IMR-90 (cell line): ENCODE data around the gene FLCN. TPM values are rescaled to one million over a fixed set of nuclear protein-coding genes. Genes with fewer than 3 reads are reported as not detected.

Source experiments
- ATAC-seq: fragments of 200-7000 bp; cut with Tn5 transposase; 2 replicates; pipeline ENCODE4 v1.9.1; 2020; ENCODE audit warnings: low read depth, mild to moderate bottlenecking, moderate library complexity
- BruUV-seq: library from RNA; stranded (reverse); fragments of 400-500 nt; replicated peaks from 2 replicates; lab custom pipeline; 2021; lab: Mats Ljungman, UMichigan
- CTCF ChIA-PET: fragments of 300-600 bp; formaldehyde crosslinking; extraction: SDS; loops from one replicate; lab custom pipeline; 2021; ENCODE audit warnings: antibody characterized with exemption; lab: Yijun Ruan, JAX
- POLR2A ChIA-PET: fragments of 300-600 bp; sonication (Branson Sonifier 250); formaldehyde crosslinking; loops from one replicate; lab custom pipeline; 2022; ENCODE audit warnings: antibody characterized with exemption; ENCODE audit not compliant: unreplicated experiment; lab: Charles Lee
- DNase-seq: peaks from one replicate; pipeline ENCODE4 v3.0.0; 2013
- H2AFZ ChIP-seq: replicated peaks from 2 replicates; pipeline ENCODE3; 2013; ENCODE audit warnings: low read length, mild to moderate bottlenecking; ENCODE audit not compliant: poor library complexity
- H2AK5ac ChIP-seq: 2 replicates; pipeline ENCODE4 v1.6.1; 2013; ENCODE audit warnings: low read depth, low read length, inconsistent platforms
- H2AK9ac ChIP-seq: replicated peaks from 2 replicates; pipeline ENCODE3; 2013; ENCODE audit warnings: mild to moderate bottlenecking, low read depth, low read length, moderate library complexity; ENCODE audit not compliant: poor library complexity
- H2BK120ac ChIP-seq: 2 replicates; pipeline ENCODE4 v1.6.1; 2013; ENCODE audit warnings: low read depth, low read length, inconsistent platforms
- H2BK15ac ChIP-seq: 3 replicates; pipeline ENCODE4 v1.6.1; 2013; ENCODE audit warnings: low read depth, low read length, inconsistent platforms
- H2BK20ac ChIP-seq: 2 replicates; pipeline ENCODE4 v1.6.1; 2013; ENCODE audit warnings: low read depth, mild to moderate bottlenecking, inconsistent platforms, low read length, moderate library complexity
- H2BK5ac ChIP-seq: 2 replicates; pipeline ENCODE4 v1.6.1; 2013; ENCODE audit warnings: mild to moderate bottlenecking, low read depth, low read length, inconsistent platforms; ENCODE audit not compliant: poor library complexity, severe bottlenecking
- H3K14ac ChIP-seq: replicated peaks from 2 replicates; pipeline ENCODE4 v1.6.1; 2013; ENCODE audit warnings: low read depth, low read length, inconsistent platforms
- H3K18ac ChIP-seq: 2 replicates; pipeline ENCODE4 v1.6.1; 2013; ENCODE audit warnings: low read depth, low read length, control low read depth
- H3K23ac ChIP-seq: 2 replicates; pipeline ENCODE4 v1.6.1; 2013; ENCODE audit warnings: low read depth, low read length, inconsistent platforms
- H3K27ac ChIP-seq: 2 replicates; pipeline ENCODE4 v1.5.1; 2013; ENCODE audit warnings: mild to moderate bottlenecking, control low read depth, low read length; ENCODE audit not compliant: insufficient read depth
- H3K27me3 ChIP-seq: 2 replicates; pipeline ENCODE4 v1.6.1; 2013; ENCODE audit warnings: low read length; ENCODE audit not compliant: control insufficient read depth, insufficient read depth
- H3K36me3 ChIP-seq: 2 replicates; pipeline ENCODE4 v1.6.1; 2013; ENCODE audit warnings: low read length, mixed read lengths; ENCODE audit not compliant: control insufficient read depth, insufficient read depth
- H3K4ac ChIP-seq: 2 replicates; pipeline ENCODE4 v1.6.1; 2013; ENCODE audit warnings: low read depth, low read length, inconsistent platforms
- H3K4me1 ChIP-seq: 2 replicates; pipeline ENCODE4 v1.6.1; 2013; ENCODE audit warnings: low read length, mixed read lengths; ENCODE audit not compliant: control insufficient read depth, insufficient read depth
- H3K4me2 ChIP-seq: 2 replicates; pipeline ENCODE4 v1.6.1; 2013; ENCODE audit warnings: low read depth, mild to moderate bottlenecking, control low read depth, low read length, moderate library complexity
- H3K4me3 ChIP-seq: 2 replicates; pipeline ENCODE4 v1.5.1; 2013; ENCODE audit warnings: low read depth, mild to moderate bottlenecking, control low read depth, low read length, moderate library complexity; ENCODE audit not compliant: insufficient read depth
- H3K56ac ChIP-seq: 2 replicates; pipeline ENCODE4 v1.6.1; 2013; ENCODE audit warnings: low read length, inconsistent platforms; ENCODE audit not compliant: insufficient read depth; ENCODE audit errors: extremely low read depth
- H3K79me1 ChIP-seq, 2 experiments: 2 replicates each; pipeline ENCODE4 v1.6.1; 2013; ENCODE audit warnings: low read length in 2 of 2, inconsistent platforms in 1 of 2, low read depth in 1 of 2
- H3K9ac ChIP-seq: 2 replicates; pipeline ENCODE4 v1.6.1; 2013; ENCODE audit warnings: low read depth, low read length, control low read depth
- H3K9me1 ChIP-seq: 2 replicates; pipeline ENCODE4 v1.6.1; 2013; ENCODE audit warnings: low read length, inconsistent platforms; ENCODE audit not compliant: insufficient read depth
- H3K9me3 ChIP-seq: 2 replicates; pipeline ENCODE4 v1.6.1; 2013; ENCODE audit warnings: low read length; ENCODE audit not compliant: control insufficient read depth, insufficient read depth
- H4K20me1 ChIP-seq: 2 replicates; pipeline ENCODE4 v1.6.1; 2013; ENCODE audit warnings: low read length, inconsistent platforms; ENCODE audit not compliant: insufficient read depth
- H4K5ac ChIP-seq: 2 replicates; pipeline ENCODE4 v1.6.1; 2013; ENCODE audit warnings: mild to moderate bottlenecking, low read depth, low read length, control low read depth
- H4K8ac ChIP-seq, 2 experiments: 2 replicates each; pipeline ENCODE4 v1.6.1; 2013; ENCODE audit warnings: low read depth in 2 of 2, low read length in 2 of 2, control low read depth in 1 of 2, inconsistent platforms in 1 of 2
- H4K91ac ChIP-seq: 2 replicates; pipeline ENCODE4 v1.6.1; 2013; ENCODE audit warnings: low read depth, low read length, inconsistent platforms; ENCODE audit not compliant: insufficient read depth
- FOS ChIP-seq: fragments of 150-350 bp; IDR thresholded peaks from 2 replicates; pipeline ENCODE4 v1.6.1; 2016; ENCODE audit warnings: low read depth, low read length
- MAFK ChIP-seq: IDR thresholded peaks from 2 replicates; pipeline ENCODE4 v1.6.1; 2012; ENCODE audit warnings: low read depth, low read length, improper control_type of control experiment
- NFE2L2 ChIP-seq: fragments of 150-350 bp; IDR thresholded peaks from 2 replicates; pipeline ENCODE4 v1.6.1; 2016; ENCODE audit warnings: low read depth, mild to moderate bottlenecking, low read length
- POLR2A ChIP-seq: IDR thresholded peaks from 2 replicates; pipeline ENCODE4 v1.6.1; 2012; ENCODE audit warnings: mild to moderate bottlenecking, low read depth, low read length
- RCOR1 ChIP-seq: IDR thresholded peaks from 2 replicates; pipeline ENCODE4 v1.6.1; 2012; ENCODE audit warnings: mild to moderate bottlenecking, low read length, improper control_type of control experiment; ENCODE audit not compliant: insufficient replicate concordance
- SMC3 ChIP-seq: fragments of 150-350 bp; IDR thresholded peaks from 2 replicates; pipeline ENCODE4 v1.6.1; 2016; ENCODE audit warnings: low read depth, mild to moderate bottlenecking, antibody characterized with exemption, low read length, moderate library complexity
- WGBS, 2 experiments: methylation state at CpG; one replicate each; pipeline versions ENCODE4 v1.1.5 to v1.1.7; 2013; ENCODE audit warnings: missing lambda C conversion rate in 2 of 2; ENCODE audit not compliant: insufficient read length in 1 of 2; ENCODE audit errors: extremely low coverage in 2 of 2; 5-methylcytosine and 5-hydroxymethylcytosine counted together
- dilution Hi-C: fragments of 300-500 bp; cut with HindIII; formaldehyde crosslinking; loops from one replicate; pipeline ENCODE4 v1.14.3; 2018; ENCODE audit warnings: low sequenced_read_pairs; ENCODE audit not compliant: unreplicated experiment
- in situ Hi-C: fragments of 300-500 bp; cut with MboI; formaldehyde crosslinking; loops from 3 replicates; pipeline ENCODE4 v1.14.3; 2019; ENCODE audit warnings: low sequenced_read_pairs, inconsistent platforms, mixed read lengths
- intact Hi-C: fragments of 100-400 bp; cut with micrococcal nuclease; formaldehyde crosslinking; loops from 2 replicates; pipeline ENCODE4 v1.10.0; 2022
- polyA plus RNA-seq, 3 experiments: library from polyadenylated mRNA; depleted of rRNA; stranded (reverse); fragments of >200 nt; gene quantifications; 2 replicates each; pipeline ENCODE4 v1.2.3, GENCODE V29; 2012; ENCODE audit warnings: low replicate concordance in 1 of 3
- total RNA-seq: library from RNA; depleted of rRNA; stranded (reverse); fragments of >200 nt; gene quantifications from 2 replicates; pipeline ENCODE4 v1.2.3, GENCODE V29; 2012
- TF ChIP-seq, protein P1 (sequence below): fragments of 150-350 bp; IDR thresholded peaks from 2 replicates; pipeline ENCODE4 v1.6.1; 2017; ENCODE audit warnings: mild to moderate bottlenecking, antibody characterized with exemption, low read length, low read depth
- TF ChIP-seq, protein P2 (sequence below): fragments of 150-350 bp; IDR thresholded peaks from 2 replicates; pipeline ENCODE4 v1.6.1; 2016; ENCODE audit warnings: low read depth, mild to moderate bottlenecking, low read length, moderate library complexity, borderline replicate concordance
- TF ChIP-seq, protein P3 (sequence below): conservative IDR thresholded peaks from 2 replicates; pipeline ENCODE4 v1.5.1; 2012; ENCODE audit warnings: mild to moderate bottlenecking, low read depth, low read length, improper control_type of control experiment

FLCN gene
- total and polyA plus RNA-seq, 2 of the 4 experiments (the other 2 are of a cell fraction): 16.8 to 24.8 TPM

DNA sequence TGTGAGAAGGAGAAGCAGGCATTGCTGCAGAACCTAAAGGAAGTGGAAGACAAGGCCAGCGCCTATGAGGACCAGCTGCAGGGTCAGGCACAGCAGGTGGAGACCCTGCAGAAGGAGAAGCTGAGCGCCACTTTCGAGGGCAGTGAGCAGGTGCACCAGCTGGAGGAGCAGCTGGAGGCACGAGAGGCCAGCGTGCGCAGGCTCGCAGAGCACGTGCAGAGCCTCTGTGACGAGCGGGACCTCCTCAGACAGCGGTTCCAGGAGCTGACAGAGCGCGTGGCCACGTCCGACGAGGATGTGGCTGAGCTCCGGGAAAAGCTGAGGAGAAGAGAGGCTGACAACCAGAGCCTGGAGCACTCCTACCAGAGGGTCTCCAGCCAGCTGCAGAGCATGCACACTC is 72.3 kb downstream of the FLCN start:
- no peak overlapping the region for H2BK5ac ChIP-seq
- H3K9me3 ChIP-seq: no peaks in the 10 kb centered on the region
- ChIA-PET CTCF (no interaction called here), POLR2A (no interaction called here)
- H2AK5ac ChIP-seq: no peak overlapping the region
- TF ChIP-seq NFE2L2 (no peak), POLR2A (no peak), MAFK (no peak), FOS (no peak), SMC3 (no peak), RCOR1 (no peak)
- TF ChIP-seq, protein P1, sequence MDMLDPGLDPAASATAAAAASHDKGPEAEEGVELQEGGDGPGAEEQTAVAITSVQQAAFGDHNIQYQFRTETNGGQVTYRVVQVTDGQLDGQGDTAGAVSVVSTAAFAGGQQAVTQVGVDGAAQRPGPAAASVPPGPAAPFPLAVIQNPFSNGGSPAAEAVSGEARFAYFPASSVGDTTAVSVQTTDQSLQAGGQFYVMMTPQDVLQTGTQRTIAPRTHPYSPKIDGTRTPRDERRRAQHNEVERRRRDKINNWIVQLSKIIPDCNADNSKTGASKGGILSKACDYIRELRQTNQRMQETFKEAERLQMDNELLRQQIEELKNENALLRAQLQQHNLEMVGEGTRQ: no peak
- TF ChIP-seq, protein P2, sequence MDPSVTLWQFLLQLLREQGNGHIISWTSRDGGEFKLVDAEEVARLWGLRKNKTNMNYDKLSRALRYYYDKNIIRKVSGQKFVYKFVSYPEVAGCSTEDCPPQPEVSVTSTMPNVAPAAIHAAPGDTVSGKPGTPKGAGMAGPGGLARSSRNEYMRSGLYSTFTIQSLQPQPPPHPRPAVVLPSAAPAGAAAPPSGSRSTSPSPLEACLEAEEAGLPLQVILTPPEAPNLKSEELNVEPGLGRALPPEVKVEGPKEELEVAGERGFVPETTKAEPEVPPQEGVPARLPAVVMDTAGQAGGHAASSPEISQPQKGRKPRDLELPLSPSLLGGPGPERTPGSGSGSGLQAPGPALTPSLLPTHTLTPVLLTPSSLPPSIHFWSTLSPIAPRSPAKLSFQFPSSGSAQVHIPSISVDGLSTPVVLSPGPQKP: no peak
- TF ChIP-seq, protein P3, sequence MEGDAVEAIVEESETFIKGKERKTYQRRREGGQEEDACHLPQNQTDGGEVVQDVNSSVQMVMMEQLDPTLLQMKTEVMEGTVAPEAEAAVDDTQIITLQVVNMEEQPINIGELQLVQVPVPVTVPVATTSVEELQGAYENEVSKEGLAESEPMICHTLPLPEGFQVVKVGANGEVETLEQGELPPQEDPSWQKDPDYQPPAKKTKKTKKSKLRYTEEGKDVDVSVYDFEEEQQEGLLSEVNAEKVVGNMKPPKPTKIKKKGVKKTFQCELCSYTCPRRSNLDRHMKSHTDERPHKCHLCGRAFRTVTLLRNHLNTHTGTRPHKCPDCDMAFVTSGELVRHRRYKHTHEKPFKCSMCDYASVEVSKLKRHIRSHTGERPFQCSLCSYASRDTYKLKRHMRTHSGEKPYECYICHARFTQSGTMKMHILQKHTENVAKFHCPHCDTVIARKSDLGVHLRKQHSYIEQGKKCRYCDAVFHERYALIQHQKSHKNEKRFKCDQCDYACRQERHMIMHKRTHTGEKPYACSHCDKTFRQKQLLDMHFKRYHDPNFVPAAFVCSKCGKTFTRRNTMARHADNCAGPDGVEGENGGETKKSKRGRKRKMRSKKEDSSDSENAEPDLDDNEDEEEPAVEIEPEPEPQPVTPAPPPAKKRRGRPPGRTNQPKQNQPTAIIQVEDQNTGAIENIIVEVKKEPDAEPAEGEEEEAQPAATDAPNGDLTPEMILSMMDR: no peak
- DNase-seq (no peak), ATAC-seq (no peak)
- peaks cover 83% of the 10 kb centered on the region for H3K36me3 ChIP-seq
- dilution Hi-C loops (no loop called here), in situ Hi-C loops (no loop called here), intact Hi-C loops (no loop called here)
- no TSS peak for BruUV-seq
- H3K4me3 ChIP-seq: no peak overlapping the region
- H4K5ac ChIP-seq: no peak overlapping the region
- no peak overlapping the region for H3K4me2 ChIP-seq
- no peak overlapping the region for H2BK120ac ChIP-seq
- no peak overlapping the region for H3K56ac ChIP-seq
- H3K9me1 ChIP-seq: no peaks in the 10 kb centered on the region; the same call in 1 of the 2 replicates
- H2AFZ ChIP-seq: no peak overlapping the region
- H2AK9ac ChIP-seq: no peak overlapping the region
- H3K18ac ChIP-seq: no peak overlapping the region
- H2BK15ac ChIP-seq: no peak overlapping the region
- H4K20me1 ChIP-seq: peaks cover 12% of the 10 kb centered on the region
- H4K91ac ChIP-seq: no peak overlapping the region
- no peak overlapping the region for H4K8ac ChIP-seq
- H3K27ac ChIP-seq: no peak overlapping the region
- no peak overlapping the region for H3K14ac ChIP-seq
- H3K27me3 ChIP-seq: no peaks in the 10 kb centered on the region
- no peak overlapping the region for H2BK20ac ChIP-seq
- no peak overlapping the region for H3K23ac ChIP-seq
- no peak overlapping the region for H3K4ac ChIP-seq
- H3K9ac ChIP-seq: no peak overlapping the region
- WGBS, 2 experiments: 96% methylated on average over 9 of the region's 17 CpGs; no CpG with 5 or more reads in 1 of the 2 experiments
- no peaks in the 10 kb centered on the region for H3K4me1 ChIP-seq
- H3K79me1 ChIP-seq: peaks cover 18 to 53% of the 10 kb centered on the region in 2 experiments
